HG02642 (cell line): ENCODE data around the gene ADAMTS14.

Experiments
- ATAC-seq: cut with Tn5 transposase; IDR thresholded peaks from one replicate; pipeline ENCODE4 v1.9.1; 2021; ENCODE audit warnings: mild to moderate bottlenecking; ENCODE audit not compliant: unreplicated experiment, poor library complexity

ADAMTS14 gene

GRCh38 chr10:70726909-70727495 lies 54.7 kb downstream of the ADAMTS14 start:
- ATAC-seq, result no peak

- ATAC-seq, result no peak
These were observed 56.0 kb downstream of the ADAMTS14 start for GRCh38 chr10:70728328-70728727.

GRCh38 chr10:70729763-70730357 lies 57.6 kb downstream of the ADAMTS14 start:
- no peak for ATAC-seq

- no peak for ATAC-seq
These were observed 58.6 kb downstream of the ADAMTS14 start for GRCh38 chr10:70730955-70731354.

GRCh38 chr10:70732569-70732968 lies 60.3 kb downstream of the ADAMTS14 start:
- ATAC-seq, result no peak

GRCh38 chr10:70733051-70733450 lies 60.7 kb downstream of the ADAMTS14 start:
- ATAC-seq, result no peak

- no peak for ATAC-seq
These were observed 62.9 kb downstream of the ADAMTS14 start for GRCh38 chr10:70735161-70735560.

GRCh38 chr10:70736525-70736924 lies 64.2 kb downstream of the ADAMTS14 start:
- no peak for ATAC-seq

- ATAC-seq, result no peak
These were observed 64.9 kb downstream of the ADAMTS14 start for GRCh38 chr10:70737250-70737649.

- no peak for ATAC-seq
These were observed 65.9 kb downstream of the ADAMTS14 start for GRCh38 chr10:70738006-70738760.

- no peak for ATAC-seq
These were observed 66.4 kb downstream of the ADAMTS14 start for GRCh38 chr10:70738761-70739121.

GRCh38 chr10:70740406-70741288 lies 68.3 kb downstream of the ADAMTS14 start:
- ATAC-seq, result no peak

- ATAC-seq, result no peak
These were observed 70.5 kb downstream of the ADAMTS14 start for GRCh38 chr10:70742537-70743429.

GRCh38 chr10:70743430-70743788 lies 71.1 kb downstream of the ADAMTS14 start:
- ATAC-seq, result no peak

- no peak for ATAC-seq
These were observed 71.6 kb downstream of the ADAMTS14 start for GRCh38 chr10:70743879-70744278.

- no peak for ATAC-seq
These were observed 72.4 kb downstream of the ADAMTS14 start for GRCh38 chr10:70744617-70745143.

GRCh38 chr10:70745555-70745954 lies 73.2 kb downstream of the ADAMTS14 start:
- ATAC-seq, result no peak

GRCh38 chr10:70747192-70747965 lies 75.1 kb downstream of the ADAMTS14 start:
- ATAC-seq, result no peak

- no peak for ATAC-seq
These were observed 76.0 kb downstream of the ADAMTS14 start for GRCh38 chr10:70748305-70748704.
